Hypothalamus (tissue), 51 donors: ENCODE results near the gene LPAR5.

Experiments used
- DNase-seq, 51 donors: peaks; one replicate each; lab custom pipeline; 2025; lab: John Stamatoyannopoulos, UW

Gene LPAR5

DNA sequence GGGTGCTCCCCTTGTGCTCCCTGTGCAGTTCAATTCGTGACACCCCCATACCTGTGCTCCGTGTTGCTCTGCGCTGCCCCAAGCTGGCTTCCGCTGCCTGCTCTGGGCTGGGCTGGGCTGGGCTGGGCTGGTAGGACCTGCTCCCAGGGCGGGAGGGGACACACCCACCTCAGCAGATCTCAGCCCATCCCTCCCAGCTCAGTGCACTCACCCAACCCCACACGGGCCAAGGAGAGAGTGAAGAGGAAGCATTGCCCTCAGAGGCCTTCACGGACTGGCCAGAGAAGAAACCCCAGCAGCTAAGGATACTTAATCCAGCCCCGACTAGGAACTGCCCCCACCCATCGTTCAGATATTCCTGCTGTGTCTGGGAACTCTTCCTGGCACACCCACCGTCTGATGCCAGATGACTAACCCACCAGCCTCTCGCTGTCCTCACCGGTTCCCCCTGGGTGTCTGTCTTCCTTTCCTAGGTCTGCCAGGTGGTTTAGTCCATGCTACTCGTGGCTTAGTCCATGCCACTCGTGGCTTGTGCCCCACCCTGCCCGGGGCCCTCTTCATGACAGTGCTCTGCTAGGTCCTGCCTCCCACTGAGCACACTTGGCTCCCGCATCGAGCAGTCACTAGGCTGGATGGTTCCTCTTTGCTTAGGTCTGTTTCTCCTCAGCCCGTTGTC, at the start of gene LPAR5:
LPAR5 (minus strand) TSS at position 104 of the 676 bp plus-strand sequence. CDS start 14,711 bp downstream, outside the sequence.
- peak in 8 of 51 donors; percentile 15 to 35 (median 19) for DNase-seq

DNA sequence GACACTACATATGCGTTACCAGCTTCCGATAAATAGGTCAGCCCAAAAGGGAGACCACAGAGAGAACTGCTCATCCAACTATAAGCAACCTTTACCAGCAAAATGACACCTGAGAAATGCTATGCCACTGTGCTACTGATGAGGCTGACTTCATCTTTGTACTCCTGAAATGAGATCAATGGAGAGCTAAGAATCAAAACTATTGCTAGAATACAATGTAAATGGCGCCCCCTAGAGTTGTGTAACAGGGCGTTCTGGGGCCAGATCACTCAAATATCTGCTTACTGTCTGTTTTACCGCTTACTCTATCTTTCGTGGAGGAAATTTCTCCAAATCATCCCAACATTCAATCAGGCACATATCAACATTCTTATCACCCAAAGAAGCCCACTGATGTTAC, 48.9 kb upstream of the LPAR5 start:
- peak in 2 of 51 donors; percentile 5 to 10 for DNase-seq

DNA sequence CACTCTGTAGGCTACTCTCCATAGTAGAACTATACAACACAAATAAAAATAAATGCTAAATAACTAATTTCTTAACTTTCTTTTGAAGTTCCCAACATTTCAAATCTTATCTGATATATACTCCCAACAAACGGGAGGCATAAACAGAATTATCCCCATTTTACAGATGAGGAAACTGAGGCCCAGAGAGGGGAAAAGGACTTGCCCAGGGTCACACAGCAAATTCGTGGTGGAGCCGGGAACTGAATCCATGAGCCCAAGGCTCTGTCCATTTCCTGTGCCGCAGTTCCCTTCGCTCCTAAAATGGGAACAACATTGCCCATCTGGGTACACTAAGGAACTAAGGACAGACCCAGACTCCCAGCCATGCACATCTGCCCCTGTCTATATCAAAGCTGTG, 41.2 kb upstream of the LPAR5 start:
- DNase-seq, result no peak

DNA sequence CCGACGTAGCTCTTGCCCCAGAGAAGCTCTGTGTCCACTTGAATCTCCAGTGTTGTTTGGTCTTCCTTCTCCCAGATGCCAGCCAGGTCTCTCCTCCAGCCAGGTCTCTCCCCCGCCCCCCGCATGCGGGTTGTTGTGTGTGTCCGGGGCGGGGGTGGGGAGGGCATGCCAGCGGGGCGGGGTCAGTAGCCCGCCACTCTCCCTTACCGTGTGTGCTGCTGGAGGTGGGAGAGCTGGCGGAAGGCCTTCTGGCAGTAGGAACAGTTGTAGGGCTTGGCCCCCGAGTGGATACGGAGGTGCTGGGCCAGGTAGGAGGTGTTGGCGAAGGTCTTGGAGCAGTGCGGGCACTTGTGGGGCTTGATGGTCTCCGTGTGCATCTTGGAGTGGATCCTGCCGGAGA, 36.4 kb upstream of the LPAR5 start:
- DNase-seq, result no peak

DNA sequence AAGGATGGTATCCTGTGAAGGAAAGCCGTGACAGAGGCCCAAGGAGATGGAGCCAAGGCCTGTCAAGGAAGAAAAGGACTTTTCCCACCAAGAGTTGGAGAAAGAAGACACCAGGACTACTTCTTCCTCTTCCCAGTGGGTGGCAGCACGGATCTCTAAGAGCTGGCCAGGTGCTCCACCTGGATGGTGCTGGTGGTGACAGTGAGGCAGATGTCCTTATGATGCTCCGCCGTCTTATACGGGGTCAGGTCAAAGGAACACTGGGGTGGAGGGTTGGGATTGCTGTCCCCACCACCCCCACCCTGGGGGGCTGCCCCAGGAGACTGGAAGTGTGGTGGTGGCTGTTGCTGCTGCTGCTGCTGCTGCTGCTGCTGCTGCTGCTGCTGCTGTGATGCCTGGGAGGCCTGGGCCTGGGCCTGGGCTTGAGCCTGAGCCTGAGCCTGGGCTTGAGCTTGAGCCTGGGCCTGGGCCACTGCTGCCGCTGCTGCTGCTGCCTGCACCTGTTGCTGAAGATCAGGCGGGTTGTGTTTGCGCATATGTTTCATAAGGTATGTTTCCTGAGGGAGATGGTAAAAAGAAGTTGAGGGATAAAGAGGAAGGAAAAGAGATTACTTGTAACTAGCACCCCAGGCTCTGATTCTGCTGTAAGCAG, 31.9 kb upstream of the LPAR5 start:
- no peak for DNase-seq

DNA sequence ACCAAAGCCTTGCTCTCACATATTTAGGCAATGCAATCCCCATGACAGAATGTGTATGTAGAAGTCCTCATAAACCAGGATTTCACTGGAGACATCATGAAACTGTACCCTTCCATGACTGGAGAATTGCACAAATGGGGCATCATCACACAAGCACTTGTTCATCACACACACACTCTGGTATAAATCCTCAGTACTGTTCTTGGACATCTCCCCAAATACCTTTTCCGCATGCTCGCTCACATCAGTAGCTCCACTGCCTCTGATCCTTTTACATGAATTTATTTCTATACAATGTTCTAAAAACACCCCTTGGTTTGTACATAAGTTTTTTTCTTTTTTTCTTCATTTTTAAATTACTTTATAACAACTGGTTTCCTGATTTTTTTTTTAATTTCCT, 30.5 kb upstream of the LPAR5 start:
- no peak for DNase-seq

DNA sequence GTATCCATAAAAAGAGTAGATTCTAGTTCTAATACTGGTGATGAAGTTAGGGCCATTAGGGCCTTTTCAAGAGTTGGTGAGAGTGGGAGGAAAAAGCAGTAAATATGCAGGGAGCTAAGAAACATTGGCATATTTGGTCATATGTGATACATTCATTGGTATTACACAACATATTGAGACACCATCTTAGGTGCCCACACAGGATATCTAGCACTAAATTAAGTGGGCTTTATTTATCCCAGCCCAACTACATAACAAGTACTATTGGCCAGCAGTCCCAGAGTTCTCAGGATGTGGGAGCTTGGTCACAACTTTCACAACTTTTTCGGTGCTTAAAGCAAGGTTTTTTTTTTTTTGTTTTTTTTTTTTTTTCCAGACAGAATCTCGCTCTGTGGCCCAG, 29.1 kb upstream of the LPAR5 start:
- no peak for DNase-seq

DNA sequence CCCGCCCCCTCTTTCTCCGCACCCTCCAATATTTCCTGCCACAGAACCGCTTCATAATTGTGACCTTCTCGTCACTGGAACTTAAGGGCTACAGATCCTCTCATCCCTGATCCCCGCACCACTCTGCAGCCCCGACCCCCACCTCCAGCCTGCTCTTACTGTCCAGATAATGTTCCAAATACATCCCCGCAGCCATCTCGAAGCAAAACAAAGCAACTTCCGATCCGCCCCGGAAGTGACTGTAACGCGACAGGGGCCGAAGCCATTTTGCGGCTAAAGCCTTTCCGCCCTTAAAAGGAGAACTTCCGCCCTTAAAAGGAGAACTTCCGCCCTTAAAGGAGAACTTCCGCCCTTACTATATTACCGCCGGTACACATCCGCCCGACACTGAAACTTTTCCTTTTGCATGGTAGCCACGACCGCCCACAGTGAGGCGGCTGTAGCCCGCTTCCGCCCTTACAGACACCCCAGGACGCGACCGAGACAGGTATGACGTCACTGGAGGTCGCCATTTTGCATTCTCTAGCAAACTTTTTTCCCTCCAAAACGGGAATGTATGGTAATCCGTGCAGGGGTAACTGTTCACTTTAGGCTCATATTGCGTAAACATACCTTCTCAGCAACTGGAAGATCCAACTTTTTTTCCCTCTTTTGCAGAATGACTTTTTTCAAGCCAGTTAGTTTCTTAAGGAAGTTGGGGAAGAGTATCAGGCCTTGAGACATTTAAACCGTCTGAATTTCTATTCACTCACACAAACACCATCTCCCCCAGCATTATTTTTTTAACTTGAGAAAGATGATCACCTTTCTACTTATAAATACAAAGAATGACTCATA, 27.4 kb upstream of the LPAR5 start, which contains the start of gene ING4:
ING4 (minus strand) TSS at position 214 of the 837 bp plus-strand sequence; CDS start at position 196, 18 bp downstream.
- peak; percentile 45 to 99 (median 96) for DNase-seq

DNA sequence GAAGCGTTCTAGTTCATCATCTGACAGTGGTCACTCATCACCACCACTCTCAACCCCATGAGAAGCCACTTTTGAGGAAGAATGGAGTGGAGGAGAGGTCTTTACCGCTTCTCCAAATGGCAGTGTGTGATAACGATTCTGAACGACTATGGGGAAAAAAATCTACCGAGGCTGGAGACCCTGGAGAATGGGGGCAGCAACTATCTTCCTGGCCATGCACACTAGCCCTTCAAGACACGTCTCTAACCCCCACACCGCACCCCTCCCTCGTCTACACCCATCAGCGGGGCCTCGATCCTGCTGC, 26.8 kb upstream of the LPAR5 start:
- DNase-seq, result peak in 1 of 51 donors; percentile 53

DNA sequence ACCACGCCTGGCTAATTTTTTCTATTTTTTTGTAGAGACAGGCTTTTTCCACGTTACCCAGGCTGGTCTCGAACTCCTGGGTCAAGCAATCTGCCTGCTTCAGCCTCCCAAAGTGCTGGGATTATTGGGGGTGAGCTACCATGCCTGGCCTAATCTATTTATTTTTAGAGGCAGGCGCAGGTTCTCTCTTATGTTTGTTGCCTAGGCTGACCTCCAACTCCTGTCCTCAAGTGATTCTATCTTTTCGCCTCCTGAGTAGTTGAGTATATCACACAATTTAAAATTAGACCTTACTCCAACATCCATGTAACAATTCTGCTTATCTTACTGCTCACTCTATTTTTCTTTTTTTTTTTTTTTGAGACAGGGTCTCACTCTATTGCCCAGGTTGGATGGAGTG, 18.2 kb upstream of the LPAR5 start:
- DNase-seq, result no peak

DNA sequence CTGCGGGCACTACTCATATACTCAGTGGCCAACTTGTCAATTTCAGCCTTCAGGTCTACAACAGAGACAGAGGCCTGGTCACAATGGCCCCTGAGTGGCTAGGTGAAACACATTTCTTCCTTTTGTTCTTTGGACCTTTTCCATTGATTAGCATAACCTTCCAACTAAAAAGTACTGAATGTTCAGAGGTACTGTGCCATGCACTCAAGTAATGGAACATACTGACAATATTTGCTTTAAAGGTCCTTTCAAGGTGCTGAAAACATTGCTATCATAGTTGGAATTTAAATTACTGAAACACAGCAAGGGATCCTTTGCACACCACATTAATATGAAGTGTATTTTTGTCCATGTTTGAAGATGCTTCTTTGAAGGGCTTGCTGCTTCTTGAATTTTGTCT, 17.6 kb upstream of the LPAR5 start:
- DNase-seq, result no peak

DNA sequence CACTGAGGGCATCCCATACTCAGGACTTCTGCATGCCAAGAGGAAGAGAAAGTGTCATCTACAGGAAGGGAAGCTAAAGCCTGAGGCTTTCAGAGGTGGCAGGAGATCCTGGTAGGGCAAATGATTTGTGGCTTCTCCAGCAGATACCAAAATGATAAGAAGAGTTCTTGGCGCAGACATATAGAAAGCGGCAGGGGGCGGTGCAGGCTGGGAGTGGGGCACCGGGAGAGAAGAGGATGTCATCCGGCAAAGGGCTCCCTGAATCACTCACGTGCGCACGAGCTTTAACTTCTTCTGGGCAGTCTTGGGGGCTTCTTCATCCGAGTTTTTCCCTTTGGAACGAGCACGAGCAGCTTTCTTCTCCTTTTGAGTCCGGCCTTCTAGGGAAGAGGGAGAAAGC, 16.6 kb upstream of the LPAR5 start:
- DNase-seq, result no peak

DNA sequence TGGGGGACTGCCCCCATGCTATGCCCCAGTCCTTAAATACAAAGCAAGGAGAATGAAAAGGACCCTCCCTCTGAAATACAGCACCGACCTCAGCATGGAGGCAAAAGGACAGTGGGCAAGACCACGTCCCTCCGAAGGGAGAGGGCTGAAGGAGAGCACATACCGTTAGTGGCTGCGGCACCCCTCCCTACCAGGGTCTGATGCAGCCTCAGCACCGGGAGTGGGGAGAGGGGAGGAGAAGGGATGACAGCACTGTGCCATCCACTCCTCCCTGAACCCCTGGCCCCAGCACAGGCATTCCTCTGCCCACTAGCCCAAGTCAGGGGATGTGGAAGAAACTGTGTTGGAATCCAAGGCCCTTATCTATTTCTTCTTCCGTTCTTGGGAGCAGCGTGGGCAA, 15.1 kb upstream of the LPAR5 start:
- DNase-seq, result no peak

DNA sequence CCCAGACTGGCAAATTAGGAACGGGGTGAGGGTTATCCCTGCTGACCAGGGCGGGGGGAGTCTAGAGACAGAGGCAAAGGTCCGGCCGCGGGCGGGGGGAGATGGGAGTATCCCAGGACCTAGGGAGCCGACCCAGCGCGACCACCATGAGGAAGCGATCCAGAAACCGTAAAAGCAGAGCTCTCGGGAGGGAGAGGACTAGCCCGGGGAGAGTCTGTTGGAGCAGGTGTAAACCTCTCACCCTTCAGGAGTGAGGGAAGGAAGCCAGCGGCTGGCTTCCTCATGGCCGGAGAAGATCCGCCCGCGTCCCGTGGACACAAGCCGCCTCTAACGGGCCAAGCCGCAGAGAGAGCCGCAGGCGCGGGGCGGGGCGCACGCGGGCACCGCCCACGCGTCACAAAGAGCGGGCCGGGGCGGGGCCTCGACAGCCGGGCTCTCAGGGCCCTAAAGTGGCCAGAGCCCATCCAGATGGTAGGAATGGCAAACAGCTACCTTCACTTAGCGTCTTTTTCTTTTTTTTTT, 11.4 kb upstream of the LPAR5 start, which contains the start of gene ACRBP:
ACRBP (minus strand) TSS at position 350 of the 522 bp plus-strand sequence; CDS start at position 284, 66 bp downstream.
- DNase-seq, result peak in 42 of 51 donors; percentile 19 to 79 (median 46)

DNA sequence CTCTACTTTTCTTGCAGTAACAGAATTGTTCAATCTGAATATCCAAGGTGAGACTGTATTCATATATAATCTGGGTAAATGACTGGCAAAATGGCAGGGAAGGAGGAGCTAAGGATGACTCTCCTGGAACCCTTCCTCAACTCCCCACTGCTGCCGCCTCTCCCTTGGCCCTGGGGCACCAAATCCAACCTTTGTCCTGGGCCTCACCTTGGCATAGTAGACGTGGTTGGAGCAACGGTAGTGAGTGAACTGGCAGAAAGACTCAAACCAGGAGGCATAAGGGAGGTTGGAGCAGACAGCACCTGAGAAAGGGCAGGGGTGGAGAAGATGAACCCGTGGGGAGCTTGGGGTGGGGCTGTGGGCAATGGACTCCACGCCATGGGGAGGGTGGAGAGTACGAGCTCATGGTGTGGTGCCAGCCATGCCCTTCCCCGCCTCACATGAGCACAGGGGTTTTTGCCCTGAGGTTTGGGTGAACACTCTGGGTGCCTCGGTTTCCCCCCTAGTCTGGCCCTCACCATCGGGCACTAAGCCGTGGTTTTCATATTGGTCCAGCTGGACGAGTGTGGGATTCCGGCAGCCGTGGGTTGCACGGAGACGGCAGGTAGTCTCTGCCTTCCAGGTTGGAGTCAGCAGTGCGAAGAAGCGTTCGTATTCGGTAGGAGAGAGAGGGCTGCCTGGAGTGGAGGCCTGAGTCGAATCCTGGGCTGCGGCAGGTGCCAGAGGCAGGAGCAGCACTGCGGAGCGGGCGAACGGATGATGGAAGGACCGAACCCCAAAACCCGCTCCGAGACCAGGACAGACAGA, 10.7 kb upstream of the LPAR5 start:
- no peak for DNase-seq

DNA sequence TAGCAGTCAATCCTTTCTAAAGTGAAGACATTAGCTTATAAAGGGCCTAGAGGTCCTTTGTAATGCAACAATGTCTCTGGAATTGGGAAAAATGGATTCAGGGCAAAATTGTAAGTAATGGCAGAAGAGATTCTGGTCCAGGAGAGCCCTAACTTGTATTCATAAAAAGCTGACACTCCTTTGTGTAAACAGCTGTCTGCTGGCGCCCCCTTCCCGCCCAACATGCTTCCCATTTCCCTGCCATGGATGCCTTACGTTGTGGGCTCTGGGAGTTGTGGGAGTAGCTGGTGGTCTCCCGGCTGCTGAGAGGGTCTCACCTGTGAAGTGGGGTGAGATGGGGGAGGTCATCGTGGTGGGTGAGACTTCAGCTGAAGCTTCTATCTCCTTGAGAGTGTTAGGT, 9.1 kb upstream of the LPAR5 start:
- DNase-seq, result peak in 18 of 51 donors; percentile 3 to 60 (median 26)

DNA sequence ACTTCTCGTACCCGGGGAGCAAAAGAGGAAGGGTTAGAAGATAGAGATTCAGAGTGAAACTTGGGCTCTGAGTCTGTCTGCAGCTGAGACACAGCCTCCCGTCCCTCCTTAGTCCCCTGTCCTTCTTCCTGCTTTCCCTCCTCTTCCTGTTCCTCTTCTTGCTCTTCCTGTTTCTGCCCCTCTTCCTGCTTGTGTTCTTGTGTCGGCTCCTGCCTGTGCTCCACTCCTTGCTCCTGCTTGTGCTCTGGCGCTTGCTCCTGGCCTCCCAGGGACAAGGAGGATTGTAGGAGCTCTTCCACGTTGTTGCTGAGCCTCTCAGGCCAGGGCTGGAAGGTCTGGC, 8.5 kb upstream of the LPAR5 start:
- DNase-seq, result peak in 1 of 51 donors; percentile 35

DNA sequence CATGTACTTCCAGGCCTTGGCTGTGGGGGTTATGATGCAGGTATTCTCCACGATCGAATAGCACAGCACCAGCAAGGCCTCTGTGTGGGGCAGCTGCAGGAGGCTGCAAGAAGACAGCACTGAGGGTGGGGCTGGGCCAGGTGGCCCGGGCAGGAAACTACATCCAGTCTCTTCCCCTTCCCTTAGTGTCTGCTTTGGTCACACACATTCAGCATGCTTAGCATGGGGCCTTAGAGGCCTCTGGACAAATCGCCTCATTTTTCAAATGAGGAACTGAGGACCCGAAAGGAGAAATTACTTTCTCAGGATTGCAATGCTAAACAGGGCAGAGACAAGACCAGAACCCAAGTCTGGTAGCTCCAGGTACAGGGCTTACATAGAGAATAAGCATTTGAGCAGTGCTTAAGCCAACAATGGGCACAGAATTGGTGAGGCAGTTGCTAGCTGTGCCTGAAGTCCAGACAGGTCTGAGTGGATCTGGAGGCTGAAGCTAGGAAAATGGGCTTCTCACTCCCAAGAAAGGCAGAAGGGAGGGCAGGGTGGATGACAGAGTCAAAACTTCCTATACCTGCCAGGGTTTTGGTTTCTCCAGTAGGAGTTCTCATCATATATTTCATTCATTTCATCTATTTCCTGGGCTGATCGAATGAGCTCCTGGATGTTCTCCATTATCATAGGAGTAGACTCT, 8.0 kb upstream of the LPAR5 start:
- DNase-seq, result peak in 4 of 51 donors; percentile 6 to 32 (median 24)

DNA sequence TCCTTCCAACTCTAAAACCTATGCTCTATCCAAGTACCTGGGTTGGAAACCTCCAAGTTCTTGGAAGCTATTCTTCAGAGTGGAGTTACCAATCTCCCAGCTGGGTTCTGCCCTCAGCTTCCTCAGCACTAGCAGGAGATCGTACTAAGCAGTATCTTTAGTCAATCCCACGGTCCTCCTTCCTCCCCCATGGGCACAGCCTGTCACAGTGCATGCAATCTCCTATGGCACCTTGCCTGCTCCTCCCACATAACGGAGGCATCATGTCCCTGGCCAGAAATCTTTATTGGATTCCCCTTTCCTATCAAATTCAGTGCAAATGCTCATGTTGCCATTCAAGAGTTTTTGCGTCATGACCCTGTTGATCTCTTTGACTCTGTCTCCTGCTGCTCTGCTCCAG, 5.4 kb upstream of the LPAR5 start:
- DNase-seq, result peak in 1 of 51 donors; percentile 54

DNA sequence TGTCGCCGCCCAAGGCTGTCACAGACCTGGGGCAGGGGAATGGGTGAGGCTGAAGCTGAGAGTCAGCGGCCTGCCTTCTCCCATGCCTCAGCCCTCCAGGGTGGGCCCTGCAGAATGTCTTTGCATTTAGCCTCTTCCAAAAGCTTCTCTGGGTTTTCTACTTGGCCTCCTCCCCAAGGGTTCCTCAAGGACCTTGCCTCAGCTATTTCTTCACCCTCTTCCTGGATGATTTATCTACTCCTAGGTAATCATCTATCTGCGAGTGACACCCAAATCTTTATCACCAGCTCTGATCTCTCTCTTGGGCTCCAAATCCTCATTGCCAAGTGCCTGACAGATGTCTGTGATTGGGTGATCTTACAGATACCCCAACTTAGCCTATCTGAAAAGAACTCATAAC, 4.7 kb upstream of the LPAR5 start:
- no peak for DNase-seq
